GM18517 (cell line): Measurements from ENCODE around the gene SSTR3.
A peak's percentile ranks its signal among the peaks of the same experiment; 100 is the strongest.
"Not testable (repeated sequence)": the region's sequence is repeated elsewhere in the genome, so short reads cannot be mapped to it uniquely, and the experiment has no call there.

ENCODE experiments used
- ATAC-seq: cut with Tn5 transposase; IDR thresholded peaks from one replicate; pipeline ENCODE4 v1.9.1; 2021; ENCODE audit warnings: mild to moderate bottlenecking, moderate library complexity; ENCODE audit not compliant: unreplicated experiment

Gene SSTR3

DNA sequence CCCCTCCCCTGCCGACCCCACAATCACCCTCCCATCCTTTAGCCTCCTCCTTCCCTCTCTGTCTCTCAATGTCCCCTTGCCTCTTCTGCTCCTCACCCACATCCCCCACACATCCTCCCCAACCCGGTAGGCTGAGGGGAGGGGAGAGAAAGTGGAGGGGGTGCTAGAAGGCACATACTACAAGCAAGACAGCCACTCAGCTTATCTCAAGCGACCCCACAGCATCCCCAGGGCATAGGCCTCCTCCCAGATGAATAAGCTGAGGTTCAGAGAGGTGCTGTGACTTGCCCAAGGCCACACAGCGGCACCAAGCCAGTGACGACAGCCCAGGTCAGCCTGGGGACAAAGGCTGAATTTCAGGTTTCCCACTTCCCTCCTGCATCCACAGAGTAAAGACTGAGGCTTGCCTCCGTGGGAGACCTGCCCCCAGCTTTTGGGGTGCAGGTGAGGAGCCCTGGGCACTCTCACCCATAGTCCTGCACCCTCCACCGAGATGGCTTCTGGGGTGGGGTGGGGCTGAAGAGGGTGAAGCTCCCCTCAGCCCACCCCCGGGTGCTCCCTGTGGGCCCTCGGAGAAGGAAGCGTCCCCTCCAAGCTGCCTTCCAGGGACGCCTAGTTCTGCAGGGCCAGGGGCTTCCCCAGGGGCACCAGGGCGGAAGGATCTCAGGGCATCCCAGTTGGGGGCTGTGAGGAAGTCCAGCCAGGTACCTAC lies 31.3 kb upstream of the SSTR3 start:
- ATAC-seq, result no peak

DNA sequence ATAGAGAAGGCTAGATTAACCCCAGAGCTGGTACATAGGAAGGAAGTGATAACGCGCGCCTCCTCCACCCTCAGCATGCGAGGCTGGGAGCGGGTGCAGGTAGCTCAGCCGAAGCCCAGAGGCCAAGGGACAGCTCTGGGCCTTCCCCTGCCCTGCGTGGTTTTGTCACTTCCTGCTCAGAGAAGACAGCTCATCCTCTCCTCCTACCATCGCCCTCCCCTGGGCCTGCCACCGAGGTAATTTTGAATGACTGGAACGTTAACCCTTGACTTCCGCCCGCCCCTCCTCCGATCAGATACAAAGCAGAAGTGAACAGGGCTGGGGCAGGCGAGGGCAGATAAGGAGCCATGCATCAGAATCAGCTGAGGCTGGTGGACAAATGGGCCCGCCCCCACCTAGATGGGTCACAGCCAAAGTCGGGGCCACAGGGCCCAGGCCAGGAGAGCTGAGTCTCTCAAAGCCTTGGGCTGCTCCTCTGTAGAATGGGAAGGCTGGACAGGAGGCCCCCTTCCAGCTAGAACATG lies 30.2 kb upstream of the SSTR3 start:
- ATAC-seq, result peak; percentile 63

- no peak for ATAC-seq
These were observed 29.3 kb upstream of the SSTR3 start for GRCh38 chr22:37241351-37242142.

DNA sequence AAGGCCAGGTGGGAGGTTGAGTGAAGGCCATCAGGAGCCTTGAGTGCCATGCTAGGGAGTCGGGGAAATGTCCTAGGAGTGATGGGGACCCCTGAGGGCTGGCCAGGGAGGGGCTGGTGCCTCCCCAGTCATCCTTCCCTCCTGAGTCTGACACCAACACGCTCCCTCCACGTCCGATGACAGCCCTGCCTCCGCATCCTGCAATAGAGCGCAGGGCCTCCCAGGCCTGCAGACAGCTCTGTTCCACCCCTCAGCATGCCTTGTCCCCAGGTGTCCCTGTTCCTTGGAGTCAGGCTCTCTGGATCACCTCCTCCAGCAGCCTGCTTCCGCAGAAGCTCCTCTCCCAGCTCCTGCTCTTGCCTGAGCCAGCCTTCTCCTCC lies 28.7 kb upstream of the SSTR3 start:
- ATAC-seq, result no peak

- ATAC-seq, result no peak
These were observed 28.1 kb upstream of the SSTR3 start for GRCh38 chr22:37240240-37240940.

DNA sequence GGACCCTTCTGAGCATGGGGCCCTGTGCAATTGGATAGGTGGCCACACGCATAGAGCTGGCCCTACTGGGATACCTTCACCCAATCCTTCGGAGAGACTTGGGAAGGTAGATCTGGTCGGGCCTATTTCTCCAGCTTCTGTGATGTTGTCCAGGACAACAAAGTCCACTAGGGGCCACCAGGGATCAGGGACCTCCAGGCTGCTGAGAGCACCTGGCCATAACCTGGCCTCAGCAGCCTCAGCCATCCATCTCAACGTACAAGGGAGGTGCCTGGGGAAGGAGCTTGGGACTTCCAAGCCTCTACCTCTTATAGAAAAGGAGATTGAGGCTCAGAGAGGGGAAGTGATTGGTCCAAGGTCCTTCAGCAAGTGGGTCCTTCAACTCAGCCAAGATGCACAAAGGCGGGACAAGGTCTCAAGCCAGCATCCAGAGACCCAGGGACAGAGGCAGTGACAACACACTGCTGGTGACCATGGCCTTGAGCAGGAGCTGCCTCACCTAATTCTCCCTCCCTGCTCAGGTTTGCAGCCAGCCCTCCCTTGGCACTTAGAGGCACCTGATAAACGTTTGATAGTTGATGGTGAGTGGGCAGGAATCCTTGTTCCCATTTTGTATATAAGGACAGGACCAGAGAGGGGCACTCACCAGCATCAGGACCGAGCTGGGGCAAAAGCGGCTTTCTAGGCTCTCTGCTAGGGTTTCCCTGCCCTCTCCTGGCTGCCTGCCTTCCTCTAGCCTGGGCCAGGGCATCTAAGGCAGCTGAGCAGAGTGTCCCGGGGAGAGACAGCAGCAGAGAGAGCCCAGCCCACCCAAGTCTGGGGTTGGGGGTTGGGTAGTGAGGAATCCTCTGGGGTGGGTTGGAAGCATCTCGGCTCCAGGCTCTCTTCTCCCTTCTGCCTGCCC lies 27.3 kb upstream of the SSTR3 start:
- ATAC-seq, result no peak

DNA sequence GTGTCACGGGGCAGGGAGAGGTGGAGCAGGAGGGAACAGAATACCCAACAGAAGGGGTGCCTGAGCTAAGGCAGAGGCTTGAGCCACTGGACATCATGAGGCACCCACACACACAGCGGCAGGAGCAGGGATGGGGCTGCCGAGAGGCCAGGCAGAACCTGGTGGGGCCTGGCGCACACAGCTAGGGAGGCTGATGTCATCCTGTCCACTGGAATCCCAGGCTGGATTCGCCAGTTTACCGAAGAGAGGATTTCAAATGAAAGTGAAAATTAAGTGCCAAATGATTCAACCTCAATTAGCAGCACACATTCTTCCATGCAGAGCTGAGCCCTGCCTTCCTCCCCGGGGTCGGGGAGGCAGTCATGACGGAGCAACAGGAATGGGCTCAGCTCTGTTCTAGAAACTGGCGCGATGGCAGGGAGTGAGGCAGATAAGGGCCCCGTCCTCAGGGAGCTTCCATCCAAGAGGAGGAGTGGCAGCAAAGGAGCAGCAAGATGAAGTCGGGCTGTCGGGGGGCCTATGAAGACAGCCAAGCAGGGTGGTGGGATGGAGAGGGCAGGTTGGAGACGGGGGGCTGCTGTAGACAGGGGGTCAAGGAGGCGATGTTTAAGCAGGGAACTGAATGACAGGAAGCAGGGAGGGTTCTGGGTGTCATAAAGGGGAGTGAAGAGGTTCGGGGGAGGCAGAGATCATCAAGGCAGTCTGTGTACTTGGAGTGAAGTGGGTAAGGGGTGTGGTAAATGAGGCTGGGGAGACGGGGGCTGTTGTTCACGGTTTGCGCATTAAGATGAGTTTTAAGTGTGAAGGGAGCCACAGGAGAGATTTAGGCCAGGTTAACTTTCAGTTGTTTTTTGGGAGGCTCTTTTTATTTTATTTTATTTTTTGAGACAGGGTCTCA lies 25.3 kb upstream of the SSTR3 start:
- no peak for ATAC-seq

- no peak for ATAC-seq
These were observed 23.8 kb upstream of the SSTR3 start for GRCh38 chr22:37235897-37236607.

DNA sequence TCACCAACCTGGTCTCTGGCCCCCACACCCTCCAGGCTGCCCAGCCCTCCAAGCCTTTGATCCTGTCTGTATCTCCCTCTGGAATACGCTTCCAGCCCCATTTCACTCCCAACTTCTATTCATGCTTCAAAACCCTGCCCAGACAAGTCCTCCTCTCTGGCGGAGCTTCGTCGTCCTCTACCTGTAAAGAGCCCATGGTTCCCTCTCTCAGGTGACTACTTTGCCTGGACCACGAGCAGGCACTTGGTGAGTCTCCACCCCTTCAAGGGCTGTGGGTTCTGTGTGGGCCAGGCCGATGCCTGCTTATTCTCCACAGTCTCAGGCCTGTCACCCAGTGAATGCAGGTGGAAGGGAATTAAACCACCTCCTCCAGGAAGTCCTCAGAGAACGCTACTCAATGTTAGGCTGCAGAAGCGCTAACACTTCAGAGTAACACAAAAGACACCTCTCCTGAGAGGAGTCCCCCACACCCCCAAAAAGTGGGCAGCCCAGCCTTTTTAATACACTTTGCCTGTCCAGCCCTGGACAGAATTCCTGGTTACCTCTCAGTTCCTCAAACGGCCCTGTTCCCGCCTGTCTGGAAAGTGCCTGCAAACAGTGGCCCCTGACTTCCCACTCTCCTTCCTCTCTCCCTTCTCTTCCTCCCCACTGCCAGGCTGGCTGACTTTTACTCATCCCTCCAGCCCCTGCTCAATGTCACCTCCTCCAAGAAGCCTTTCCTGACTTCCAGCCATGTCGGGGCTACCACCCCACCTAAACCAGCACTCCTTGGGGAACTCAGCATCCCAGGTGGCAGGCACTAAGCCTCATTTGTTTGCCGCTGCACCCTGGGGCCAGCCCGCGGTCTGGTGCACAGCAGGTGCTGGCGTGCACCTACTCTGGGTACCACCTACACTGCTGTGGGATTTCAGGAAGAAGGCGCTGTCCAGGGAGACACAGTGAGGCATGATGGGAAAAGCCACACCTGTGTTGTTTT lies 22.7 kb upstream of the SSTR3 start:
- no peak for ATAC-seq

- no peak for ATAC-seq
These were observed 21.7 kb upstream of the SSTR3 start for GRCh38 chr22:37233751-37234631.

- ATAC-seq, result not testable (repeated sequence)
These were observed 21.1 kb upstream of the SSTR3 start for GRCh38 chr22:37233371-37233750.

GRCh38 chr22:37232140-37232998 lies 20.1 kb upstream of the SSTR3 start:
- ATAC-seq, result no peak

GRCh38 chr22:37231406-37232139 lies 19.3 kb upstream of the SSTR3 start:
- ATAC-seq, result no peak

DNA sequence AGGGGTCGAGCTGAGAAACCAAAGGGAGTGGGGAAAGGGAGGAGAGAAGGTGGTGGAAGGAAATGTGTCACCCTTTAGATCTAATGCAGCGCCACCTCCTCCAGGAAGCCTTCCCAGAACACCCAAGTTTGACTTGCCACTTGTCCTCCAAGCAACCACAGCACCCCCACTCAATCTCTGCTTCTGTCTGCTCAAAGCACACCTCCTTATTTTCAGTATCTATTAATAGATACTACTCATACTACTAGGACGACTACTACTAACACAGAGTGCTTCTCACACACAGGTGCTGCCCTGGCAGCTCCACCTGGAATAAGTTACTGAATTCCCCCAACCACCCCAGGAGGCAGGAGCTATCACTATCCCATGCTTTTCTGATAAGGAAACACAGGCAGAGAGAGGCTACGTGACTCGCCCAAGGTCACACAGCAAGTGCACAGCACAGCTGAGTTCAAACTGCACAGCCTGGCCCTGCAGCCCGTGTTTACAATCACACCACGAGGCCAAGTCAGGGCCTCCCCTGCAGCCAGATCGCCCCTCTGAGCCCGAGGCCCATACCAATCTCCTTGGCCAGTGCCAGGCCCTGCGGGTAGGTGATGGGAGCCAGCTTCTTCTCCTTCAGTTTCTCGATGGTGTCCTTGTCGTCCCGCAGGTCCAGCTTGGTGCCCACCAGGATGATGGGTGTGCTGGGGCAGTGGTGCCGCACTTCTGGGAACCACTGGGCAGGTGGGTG lies 18.6 kb upstream of the SSTR3 start:
- peak; percentile 58 for ATAC-seq
